ENCODE results near the gene VSIR.

DNA sequence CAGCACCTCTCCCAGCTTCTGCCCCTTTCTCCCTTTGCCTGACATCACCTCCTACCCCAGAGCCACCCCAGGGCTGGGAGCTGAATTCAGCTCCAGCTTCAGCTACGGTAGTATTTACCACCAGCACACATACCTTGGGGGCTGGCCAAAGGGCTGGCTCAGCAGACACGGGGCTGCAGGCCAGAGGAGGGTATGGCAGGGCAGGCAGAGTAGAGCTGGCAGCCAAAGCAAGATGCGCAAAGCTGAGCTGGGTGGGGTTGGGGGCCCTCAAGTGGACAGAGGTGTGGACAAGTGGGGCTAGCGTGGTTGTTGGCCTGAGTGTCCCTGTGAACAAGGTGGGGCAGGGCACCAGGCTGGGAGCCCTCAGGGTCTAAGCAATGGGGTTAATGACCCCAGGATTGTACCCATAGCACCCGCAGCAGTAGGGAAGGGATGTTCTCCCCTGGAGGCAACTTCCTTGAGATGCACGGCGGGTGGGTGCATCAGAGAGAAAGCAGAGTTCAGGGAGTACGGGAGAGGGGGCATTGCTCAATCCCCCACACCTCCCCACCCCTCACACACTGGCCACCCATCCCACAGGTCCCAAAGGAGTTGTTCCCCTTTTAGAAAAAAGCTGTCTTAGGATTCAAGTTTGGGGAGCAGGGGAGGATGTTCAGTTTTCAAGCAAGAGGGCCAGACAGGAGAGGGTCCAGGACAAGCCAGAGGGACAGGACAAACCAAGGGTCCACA lies 8.0 kb downstream of the VSIR start:
- TF ChIP-seq POLR2A (IDR thresholded peaks at IDR 0.05) = no peak
- TF ChIP-seq, protein P1, sequence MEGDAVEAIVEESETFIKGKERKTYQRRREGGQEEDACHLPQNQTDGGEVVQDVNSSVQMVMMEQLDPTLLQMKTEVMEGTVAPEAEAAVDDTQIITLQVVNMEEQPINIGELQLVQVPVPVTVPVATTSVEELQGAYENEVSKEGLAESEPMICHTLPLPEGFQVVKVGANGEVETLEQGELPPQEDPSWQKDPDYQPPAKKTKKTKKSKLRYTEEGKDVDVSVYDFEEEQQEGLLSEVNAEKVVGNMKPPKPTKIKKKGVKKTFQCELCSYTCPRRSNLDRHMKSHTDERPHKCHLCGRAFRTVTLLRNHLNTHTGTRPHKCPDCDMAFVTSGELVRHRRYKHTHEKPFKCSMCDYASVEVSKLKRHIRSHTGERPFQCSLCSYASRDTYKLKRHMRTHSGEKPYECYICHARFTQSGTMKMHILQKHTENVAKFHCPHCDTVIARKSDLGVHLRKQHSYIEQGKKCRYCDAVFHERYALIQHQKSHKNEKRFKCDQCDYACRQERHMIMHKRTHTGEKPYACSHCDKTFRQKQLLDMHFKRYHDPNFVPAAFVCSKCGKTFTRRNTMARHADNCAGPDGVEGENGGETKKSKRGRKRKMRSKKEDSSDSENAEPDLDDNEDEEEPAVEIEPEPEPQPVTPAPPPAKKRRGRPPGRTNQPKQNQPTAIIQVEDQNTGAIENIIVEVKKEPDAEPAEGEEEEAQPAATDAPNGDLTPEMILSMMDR (IDR thresholded peaks at IDR 0.05) = no peak

Data from testis (tissue), 2 donors.